ENCODE results near the gene IGSF8. TPM values are rescaled to one million over a fixed set of nuclear protein-coding genes. Genes with fewer than 3 reads are reported as not detected.
"Not testable (repeated sequence)": the region's sequence is repeated elsewhere in the genome, so short reads cannot be mapped to it uniquely, and the experiment has no call there.

The IGSF8 gene
- total and polyA plus RNA-seq, 2 experiments from 2014 or later: 29.1 to 32.2 TPM

- Histone ChIP-seq H3K9me3 (ENCODE audit: low read depth) (no peaks in the 10 kb centered on the region), H3K4me1 (ENCODE audit: low read depth) (no peaks in the 10 kb centered on the region), H3K27ac (no peak overlapping the region), H3K27me3 (no peaks in the 10 kb centered on the region), H3K4me3 (no peak overlapping the region), H3K36me3 (peaks cover 7% of the 10 kb centered on the region)
- no peak for TF ChIP-seq CTCF (IDR thresholded peaks at IDR 0.05; ENCODE audit: low read depth, low read length)
- no peak for DNase-seq (ENCODE audit: low read depth in 1 of 2, low spot score in 1 of 2)
Observed at GRCh38 chr1:160129558-160129957, 31.1 kb upstream of the IGSF8 start.

GRCh38 chr1:160129046-160129445 is 30.6 kb upstream of the IGSF8 start:
- TF ChIP-seq CTCF (IDR thresholded peaks at IDR 0.05; ENCODE audit: low read depth, low read length): no peak
- H3K4me3 ChIP-seq: no peak overlapping the region
- peaks cover 7% of the 10 kb centered on the region for H3K36me3 ChIP-seq
- H3K4me1 ChIP-seq (ENCODE audit: low read depth): no peaks in the 10 kb centered on the region
- DNase-seq (ENCODE audit: low read depth in 1 of 2, low spot score in 1 of 2): no peak
- no peak overlapping the region for H3K27ac ChIP-seq
- no peaks in the 10 kb centered on the region for H3K9me3 ChIP-seq (ENCODE audit: low read depth)
- no peaks in the 10 kb centered on the region for H3K27me3 ChIP-seq

GRCh38 chr1:160128636-160129035 is 30.2 kb upstream of the IGSF8 start:
- no peak for DNase-seq (ENCODE audit: low read depth in 1 of 2, low spot score in 1 of 2)

GRCh38 chr1:160127865-160128523 is 29.6 kb upstream of the IGSF8 start:
- Histone ChIP-seq H3K27me3 (no peaks in the 10 kb centered on the region), H3K4me3 (no peak overlapping the region), H3K27ac (no peak overlapping the region), H3K36me3 (peaks cover 7% of the 10 kb centered on the region), H3K4me1 (ENCODE audit: low read depth) (no peaks in the 10 kb centered on the region), H3K9me3 (ENCODE audit: low read depth) (no peaks in the 10 kb centered on the region)
- no peak for TF ChIP-seq CTCF (IDR thresholded peaks at IDR 0.05; ENCODE audit: low read depth, low read length)
- peak in 1 of 2 donors; percentile 54 for DNase-seq (ENCODE audit: low read depth in 1 of 2, low spot score in 1 of 2)

More at GRCh38 chr1:160128636-160129035, 30.2 kb upstream of the IGSF8 start:
- Histone ChIP-seq H3K27ac (no peak overlapping the region), H3K4me1 (ENCODE audit: low read depth) (no peaks in the 10 kb centered on the region), H3K27me3 (no peaks in the 10 kb centered on the region), H3K9me3 (ENCODE audit: low read depth) (no peaks in the 10 kb centered on the region), H3K4me3 (no peak overlapping the region), H3K36me3 (peaks cover 7% of the 10 kb centered on the region)
- no peak for TF ChIP-seq CTCF (IDR thresholded peaks at IDR 0.05; ENCODE audit: low read depth, low read length)

- DNase-seq (ENCODE audit: low read depth in 1 of 2, low spot score in 1 of 2): no peak
- no peak for TF ChIP-seq CTCF (IDR thresholded peaks at IDR 0.05; ENCODE audit: low read depth, low read length)
- Histone ChIP-seq H3K4me1 (ENCODE audit: low read depth) (no peaks in the 10 kb centered on the region), H3K9me3 (ENCODE audit: low read depth) (no peaks in the 10 kb centered on the region), H3K27ac (no peak overlapping the region), H3K36me3 (peaks cover 7% of the 10 kb centered on the region), H3K4me3 (no peak overlapping the region), H3K27me3 (no peaks in the 10 kb centered on the region)
Observed at GRCh38 chr1:160127381-160127780, 29.0 kb upstream of the IGSF8 start.

GRCh38 chr1:160126342-160126741 is 27.9 kb upstream of the IGSF8 start:
- not testable (repeated sequence) for DNase-seq (ENCODE audit: low read depth in 1 of 2, low spot score in 1 of 2); H3K36me3 ChIP-seq; H3K27me3 ChIP-seq; H3K9me3 ChIP-seq (ENCODE audit: low read depth); H3K4me3 ChIP-seq; H3K27ac ChIP-seq; H3K4me1 ChIP-seq (ENCODE audit: low read depth)
